PC-3 (cell line): ENCODE data around the gene CTNNA3.

Experiments
- CTCF ChIP-seq: fragments of 300-600 bp; sonication (generic); conservative IDR thresholded peaks from 2 replicates; pipeline ENCODE4 v1.5.1; 2017; ENCODE audit warnings: antibody characterized with exemption, low read depth, mild to moderate bottlenecking, low read length
- EZH2 ChIP-seq: fragments of 300-600 bp; sonication (generic); IDR thresholded peaks from one replicate; pipeline ENCODE4 v1.6.1; 2017; ENCODE audit warnings: antibody characterized with exemption, mild to moderate bottlenecking, low read length; ENCODE audit not compliant: unreplicated experiment
- EZH2phosphoT487 ChIP-seq: fragments of 300-600 bp; sonication (generic); IDR thresholded peaks from 2 replicates; pipeline ENCODE4 v1.6.1; 2018; ENCODE audit warnings: mild to moderate bottlenecking, antibody characterized with exemption, low read length, borderline replicate concordance

GRCh38 chr10:67004690-67005089 lies 691.3 kb downstream of the CTNNA3 start:
- no peak for TF ChIP-seq CTCF
- no peak for TF ChIP-seq EZH2
- TF ChIP-seq EZH2phosphoT487 = no peak
